H9 (cell line): ENCODE measurements around the gene MRGPRF. TPM values are rescaled to one million over a fixed set of nuclear protein-coding genes. Genes with fewer than 3 reads are reported as not detected.

Source experiments
- DNase-seq: peaks from one replicate; pipeline ENCODE4 v3.0.0-alpha.2; 2017
- H2AFZ ChIP-seq: one replicate; pipeline ENCODE4 v1.6.1; 2013; ENCODE audit warnings: mild to moderate bottlenecking, low read length, control low read depth, moderate library complexity
- H2AK5ac ChIP-seq: 2 replicates; pipeline ENCODE4 v1.6.1; 2013; ENCODE audit warnings: low read length, control low read depth, mixed read lengths; ENCODE audit not compliant: insufficient read length
- H2BK120ac ChIP-seq: one replicate; pipeline ENCODE4 v1.6.1; 2013; ENCODE audit warnings: low read depth, mild to moderate bottlenecking, low read length, control low read depth, inconsistent platforms; ENCODE audit not compliant: poor library complexity, severe bottlenecking
- H2BK12ac ChIP-seq: 2 replicates; pipeline ENCODE4 v1.6.1; 2013; ENCODE audit warnings: low read length, control low read depth, mixed read lengths, low read depth; ENCODE audit not compliant: insufficient read length
- H2BK15ac ChIP-seq: 2 replicates; pipeline ENCODE4 v1.6.1; 2013; ENCODE audit warnings: low read depth, low read length, control low read depth
- H2BK20ac ChIP-seq: one replicate; pipeline ENCODE4 v1.6.1; 2013; ENCODE audit warnings: low read depth, mild to moderate bottlenecking, low read length, control low read depth, inconsistent platforms; ENCODE audit not compliant: poor library complexity, severe bottlenecking
- H2BK5ac ChIP-seq: 2 replicates; pipeline ENCODE4 v1.6.1; 2013; ENCODE audit warnings: low read length, control low read depth, mixed read lengths; ENCODE audit not compliant: insufficient read length
- H3K14ac ChIP-seq: 2 replicates; pipeline ENCODE4 v1.6.1; 2013; ENCODE audit warnings: low read length, control low read depth; ENCODE audit not compliant: insufficient read depth
- H3K18ac ChIP-seq: 2 replicates; pipeline ENCODE4 v1.6.1; 2013; ENCODE audit warnings: low read depth, mild to moderate bottlenecking, mixed read lengths, low read length, control low read depth; ENCODE audit not compliant: insufficient read length
- H3K23ac ChIP-seq: 2 replicates; pipeline ENCODE4 v1.6.1; 2013; ENCODE audit warnings: low read length, control low read depth, mixed read lengths, low read depth; ENCODE audit not compliant: insufficient read length
- H3K23me2 ChIP-seq: 2 replicates; pipeline ENCODE4 v1.6.1; 2013; ENCODE audit warnings: low read depth, mild to moderate bottlenecking, mixed read lengths, low read length, control low read depth; ENCODE audit not compliant: insufficient read length, poor library complexity, severe bottlenecking
- H3K27ac ChIP-seq: 2 replicates; pipeline ENCODE4 v1.5.1; 2013; ENCODE audit warnings: low read length, control low read depth, mixed read lengths, low read depth; ENCODE audit not compliant: insufficient read length
- H3K27me3 ChIP-seq: 2 replicates; pipeline ENCODE4 v1.6.1; 2013; ENCODE audit warnings: low read length, control low read depth, inconsistent platforms; ENCODE audit not compliant: insufficient read depth
- H3K4ac ChIP-seq: 2 replicates; pipeline ENCODE4 v1.6.1; 2013; ENCODE audit warnings: low read depth, mild to moderate bottlenecking, control low read depth, inconsistent platforms, low read length, moderate library complexity
- H3K4me1 ChIP-seq: 2 replicates; pipeline ENCODE4 v1.6.1; 2013; ENCODE audit warnings: low read length, control low read depth, inconsistent platforms; ENCODE audit not compliant: insufficient read depth
- H3K4me2 ChIP-seq: 2 replicates; pipeline ENCODE4 v1.6.1; 2013; ENCODE audit warnings: low read length, control low read depth, mixed read lengths; ENCODE audit not compliant: insufficient read length, insufficient read depth
- H3K56ac ChIP-seq: 2 replicates; pipeline ENCODE4 v1.6.1; 2013; ENCODE audit warnings: low read depth, mild to moderate bottlenecking, mixed read lengths, low read length, control low read depth; ENCODE audit not compliant: insufficient read length
- H3K79me1 ChIP-seq: 2 replicates; pipeline ENCODE4 v1.6.1; 2013; ENCODE audit warnings: low read depth, mild to moderate bottlenecking, moderate library complexity, low read length, control low read depth, inconsistent platforms; ENCODE audit not compliant: insufficient read depth, poor library complexity, severe bottlenecking
- H3K79me2 ChIP-seq: 2 replicates; pipeline ENCODE4 v1.6.1; 2013; ENCODE audit warnings: low read length, control low read depth, inconsistent platforms; ENCODE audit not compliant: insufficient read depth
- H3K9ac ChIP-seq: 2 replicates; pipeline ENCODE4 v1.6.1; 2013; ENCODE audit warnings: low read length, control low read depth, mixed read lengths; ENCODE audit not compliant: insufficient read length; ENCODE audit errors: extremely low read depth
- H3K9me3 ChIP-seq: one replicate; pipeline ENCODE4 v1.6.1; 2013; ENCODE audit warnings: low read depth, low read length, inconsistent platforms; ENCODE audit not compliant: control insufficient read depth
- H3T11ph ChIP-seq: one replicate; pipeline ENCODE4 v1.6.1; 2013; ENCODE audit warnings: mild to moderate bottlenecking, low read length, control low read depth, inconsistent platforms
- H4K20me1 ChIP-seq: one replicate; pipeline ENCODE4 v1.6.1; 2013; ENCODE audit not compliant: control insufficient read depth, insufficient read length, insufficient read depth
- H4K5ac ChIP-seq: 2 replicates; pipeline ENCODE4 v1.6.1; 2013; ENCODE audit warnings: low read depth, mild to moderate bottlenecking, mixed read lengths, low read length, control low read depth; ENCODE audit not compliant: insufficient read length
- H4K8ac ChIP-seq: replicated peaks from 2 replicates; pipeline ENCODE4 v1.6.1; 2013; ENCODE audit warnings: low read length, control low read depth, mixed read lengths, low read depth; ENCODE audit not compliant: insufficient read length
- H4K91ac ChIP-seq: 2 replicates; pipeline ENCODE4 v1.6.1; 2013; ENCODE audit warnings: low read depth, mild to moderate bottlenecking, moderate library complexity, mixed read lengths, low read length, control low read depth; ENCODE audit not compliant: insufficient read length
- H3K27ac Mint-ChIP-seq, 3 experiments: 2 replicates in 2 of 3; 3 replicates in 1 of 3; pipeline ENCODE4 v1.8.0; 2020 to 2021; ENCODE audit warnings: mixed read lengths in 3 of 3, mild to moderate bottlenecking in 1 of 3, moderate library complexity in 1 of 3
- H3K27me3 Mint-ChIP-seq: 2 replicates; pipeline ENCODE4 v1.8.0; 2021; ENCODE audit warnings: low read depth, mild to moderate bottlenecking, moderate library complexity, mixed read lengths
- H3K36me3 Mint-ChIP-seq, 3 experiments: 2 replicates in 2 of 3; 3 replicates in 1 of 3; pipeline ENCODE4 v1.8.0; 2020 to 2021; ENCODE audit warnings: low read depth in 3 of 3, mixed read lengths in 3 of 3; ENCODE audit not compliant: insufficient read depth in 1 of 3
- H3K4me1 Mint-ChIP-seq, 2 experiments: 2 replicates each; pipeline ENCODE4 v1.8.0; 2020; ENCODE audit warnings: mixed read lengths in 2 of 2
- H3K4me3 Mint-ChIP-seq, 2 experiments: 2 replicates in 1 of 2; 3 replicates in 1 of 2; pipeline ENCODE4 v1.8.0; 2020 to 2021; ENCODE audit warnings: mild to moderate bottlenecking in 2 of 2, mixed read lengths in 2 of 2, moderate library complexity in 1 of 2
- H3K9me3 Mint-ChIP-seq, 2 experiments: 2 replicates in 1 of 2; 3 replicates in 1 of 2; pipeline ENCODE4 v1.8.0; 2020; ENCODE audit warnings: mild to moderate bottlenecking in 2 of 2, mixed read lengths in 2 of 2, moderate library complexity in 1 of 2
- CTCF ChIP-seq: fragments of 200-600 bp; sonication (generic); conservative IDR thresholded peaks from 3 replicates; pipeline ENCODE4 v1.8.0; 2021; ENCODE audit warnings: antibody characterized with exemption, mild to moderate bottlenecking
- WGBS: extraction: QIAGEN DNeasy Blood & Tissue Kit; methylation state at CpG from one replicate; pipeline ENCODE4 v1.1.7; 2013; ENCODE audit warnings: missing lambda C conversion rate, low lambda C conversion rate, mixed read lengths; ENCODE audit not compliant: insufficient read length; ENCODE audit errors: extremely low coverage; 5-methylcytosine and 5-hydroxymethylcytosine counted together
- total RNA-seq: library from RNA; stranded (reverse); gene quantifications from 2 replicates; pipeline ENCODE4 v1.2.1, GENCODE V29; 2021

MRGPRF gene
- total RNA-seq, 1 experiment from 2014 or later: 4.0 TPM

- Histone ChIP-seq H4K5ac (no peak overlapping the region), H2AFZ (no peak overlapping the region), H3T11ph (no peak overlapping the region), H3K23me2 (peaks cover 3% of the 10 kb centered on the region), H3K18ac (no peak overlapping the region), H4K8ac (no peak overlapping the region), H3K4ac (no peak overlapping the region), H4K20me1 (no peaks in the 10 kb centered on the region), H3K27ac (no peak overlapping the region), H3K4me2 (no peak overlapping the region), H3K79me1 (no peaks in the 10 kb centered on the region), H2AK5ac (no peak overlapping the region), H3K9ac (no peak overlapping the region), H4K91ac (no peak overlapping the region), H2BK120ac (no peak overlapping the region), H2BK12ac (no peak overlapping the region), H2BK20ac (no peak overlapping the region), H3K14ac (no peak overlapping the region), H2BK15ac (no peak overlapping the region), H3K9me3 (no peaks in the 10 kb centered on the region), H3K79me2 (no peaks in the 10 kb centered on the region), H2BK5ac (no peak overlapping the region), H3K56ac (no peak overlapping the region), H3K23ac (no peak overlapping the region), H3K27me3 (no peaks in the 10 kb centered on the region), H3K4me1 (peaks cover 1% of the 10 kb centered on the region; the same call in 1 of the 2 replicates)
- Mint-ChIP-seq H3K27ac (no peak overlapping the region), H3K9me3 (peaks cover 0 to 3% of the 10 kb centered on the region in 2 experiments; a peak in 1 of 5 replicates), H3K4me3 (no peak overlapping the region), H3K4me1 (peaks cover 11 to 12% of the 10 kb centered on the region in 2 experiments), H3K36me3 (no peaks in the 10 kb centered on the region), H3K27me3 (peaks cover 7% of the 10 kb centered on the region)
- no CpG with 5 or more reads among the region's 13 CpGs for WGBS
- DNase-seq: no peak
- TF ChIP-seq CTCF: no peak
These were observed 5.9 kb upstream of the MRGPRF start for GRCh38 chr11:69018924-69019323.
